Measurements from ENCODE around the gene IL1R1.

DNA sequence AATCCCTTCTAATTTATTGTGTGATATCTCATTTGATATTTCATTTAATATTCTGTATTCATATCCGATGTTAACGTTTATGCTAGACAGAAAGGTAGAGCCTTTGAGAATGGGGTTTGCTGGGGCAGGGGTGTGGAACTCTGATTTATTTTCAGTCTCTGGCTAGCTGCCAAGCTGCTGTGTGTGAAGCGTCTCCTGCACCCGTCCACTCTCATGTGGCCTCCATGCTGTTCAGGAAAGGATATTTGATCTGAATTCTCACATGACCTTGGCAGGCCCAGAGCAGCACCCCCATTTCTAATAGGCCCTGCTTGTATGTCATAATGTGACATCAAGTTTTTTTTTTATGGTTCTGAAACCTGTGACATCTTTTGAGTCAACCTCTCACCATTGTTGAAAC lies 1.6 kb downstream of the IL1R1 start:
- TF ChIP-seq, protein P1, sequence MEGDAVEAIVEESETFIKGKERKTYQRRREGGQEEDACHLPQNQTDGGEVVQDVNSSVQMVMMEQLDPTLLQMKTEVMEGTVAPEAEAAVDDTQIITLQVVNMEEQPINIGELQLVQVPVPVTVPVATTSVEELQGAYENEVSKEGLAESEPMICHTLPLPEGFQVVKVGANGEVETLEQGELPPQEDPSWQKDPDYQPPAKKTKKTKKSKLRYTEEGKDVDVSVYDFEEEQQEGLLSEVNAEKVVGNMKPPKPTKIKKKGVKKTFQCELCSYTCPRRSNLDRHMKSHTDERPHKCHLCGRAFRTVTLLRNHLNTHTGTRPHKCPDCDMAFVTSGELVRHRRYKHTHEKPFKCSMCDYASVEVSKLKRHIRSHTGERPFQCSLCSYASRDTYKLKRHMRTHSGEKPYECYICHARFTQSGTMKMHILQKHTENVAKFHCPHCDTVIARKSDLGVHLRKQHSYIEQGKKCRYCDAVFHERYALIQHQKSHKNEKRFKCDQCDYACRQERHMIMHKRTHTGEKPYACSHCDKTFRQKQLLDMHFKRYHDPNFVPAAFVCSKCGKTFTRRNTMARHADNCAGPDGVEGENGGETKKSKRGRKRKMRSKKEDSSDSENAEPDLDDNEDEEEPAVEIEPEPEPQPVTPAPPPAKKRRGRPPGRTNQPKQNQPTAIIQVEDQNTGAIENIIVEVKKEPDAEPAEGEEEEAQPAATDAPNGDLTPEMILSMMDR (IDR thresholded peaks at IDR 0.05): no peak
- TF ChIP-seq POLR2A (IDR thresholded peaks at IDR 0.05) (no peak), POLR2AphosphoS5 (IDR thresholded peaks at IDR 0.05) (no peak)

All from stomach (tissue), 4 donors.